RKO (cell line): ENCODE results near the gene ERBIN.

Experiments
- DNase-seq: peaks from one replicate; pipeline ENCODE4 v3.0.0-alpha.2; 2016; ENCODE audit warnings: low spot score

Gene ERBIN

GRCh38 chr5:66130493-66130892, 204.1 kb downstream of the ERBIN start:
- DNase-seq: no peak
